HEK293 (cell line): ENCODE measurements around the gene KMT2A.

Experiments
- GLI4 ChIP-seq: fragments of 450-650 bp; formaldehyde crosslinking; IDR thresholded peaks from 2 replicates; pipeline ENCODE4 v1.5.1; 2016; ENCODE audit warnings: missing biosample characterization, missing genetic modification characterization
- HOXC10 ChIP-seq: sonication (generic); formaldehyde crosslinking; IDR thresholded peaks from 2 replicates; pipeline ENCODE4 v1.8.1; 2023; ENCODE audit warnings: mild to moderate bottlenecking, missing genetic modification reagents
- PBX3 ChIP-seq: sonication (generic); formaldehyde crosslinking; IDR thresholded peaks from 2 replicates; pipeline ENCODE4 v1.8.1; 2022; ENCODE audit warnings: mild to moderate bottlenecking, moderate library complexity, missing genetic modification reagents
- PRDM10 ChIP-seq: fragments of 450-650 bp; formaldehyde crosslinking; IDR thresholded peaks from 2 replicates; pipeline ENCODE4 v1.5.1; 2016; ENCODE audit warnings: missing biosample characterization, missing genetic modification characterization
- REST ChIP-seq: fragments of 450-650 bp; formaldehyde crosslinking; IDR thresholded peaks from 2 replicates; pipeline ENCODE4 v1.5.1; 2016; ENCODE audit warnings: missing biosample characterization, missing genetic modification characterization
- SP3 ChIP-seq: fragments of 450-650 bp; formaldehyde crosslinking; IDR thresholded peaks from 2 replicates; pipeline ENCODE4 v1.5.1; 2016; ENCODE audit warnings: missing biosample characterization, missing genetic modification characterization
- SP7 ChIP-seq: fragments of 450-650 bp; formaldehyde crosslinking; IDR thresholded peaks from 2 replicates; pipeline ENCODE4 v1.5.1; 2016; ENCODE audit warnings: missing biosample characterization, missing genetic modification characterization
- YY2 ChIP-seq: fragments of 450-650 bp; formaldehyde crosslinking; IDR thresholded peaks from 2 replicates; pipeline ENCODE4 v1.5.1; 2016; ENCODE audit warnings: missing biosample characterization, missing genetic modification characterization
- ZBTB17 ChIP-seq: fragments of 450-650 bp; formaldehyde crosslinking; IDR thresholded peaks from 2 replicates; pipeline ENCODE4 v1.5.1; 2016; ENCODE audit warnings: missing biosample characterization, missing genetic modification characterization
- ZBTB21 ChIP-seq: fragments of 450-650 bp; formaldehyde crosslinking; IDR thresholded peaks from 2 replicates; pipeline ENCODE4 v1.5.1; 2017; ENCODE audit warnings: missing biosample characterization, missing genetic modification characterization
- ZBTB7A ChIP-seq: fragments of 450-650 bp; formaldehyde crosslinking; IDR thresholded peaks from 2 replicates; pipeline ENCODE4 v1.5.1; 2016; ENCODE audit warnings: low read depth, missing biosample characterization, missing genetic modification characterization
- ZIC2 ChIP-seq: fragments of 450-650 bp; formaldehyde crosslinking; IDR thresholded peaks from 2 replicates; pipeline ENCODE4 v1.5.1; 2016; ENCODE audit warnings: missing biosample characterization, missing genetic modification characterization
- ZNF112 ChIP-seq: fragments of 450-650 bp; formaldehyde crosslinking; IDR thresholded peaks from 2 replicates; pipeline ENCODE4 v1.5.0; 2017; ENCODE audit warnings: missing biosample characterization, missing genetic modification characterization
- ZNF133 ChIP-seq: fragments of 450-650 bp; formaldehyde crosslinking; IDR thresholded peaks from 2 replicates; pipeline ENCODE4 v1.5.1; 2016; ENCODE audit warnings: missing biosample characterization, missing genetic modification characterization
- ZNF140 ChIP-seq: fragments of 450-650 bp; formaldehyde crosslinking; IDR thresholded peaks from 2 replicates; pipeline ENCODE4 v1.5.1; 2016; ENCODE audit warnings: missing biosample characterization, missing genetic modification characterization
- ZNF169 ChIP-seq: fragments of 450-650 bp; formaldehyde crosslinking; IDR thresholded peaks from 2 replicates; pipeline ENCODE4 v1.5.1; 2016; ENCODE audit warnings: missing biosample characterization, missing genetic modification characterization
- ZNF174 ChIP-seq: fragments of 450-650 bp; formaldehyde crosslinking; IDR thresholded peaks from 2 replicates; pipeline ENCODE4 v1.5.0; 2017; ENCODE audit warnings: missing biosample characterization, mild to moderate bottlenecking, missing genetic modification characterization
- ZNF2 ChIP-seq: fragments of 450-650 bp; formaldehyde crosslinking; IDR thresholded peaks from 2 replicates; pipeline ENCODE4 v1.5.1; 2016; ENCODE audit warnings: missing biosample characterization, missing genetic modification characterization
- ZNF335 ChIP-seq: fragments of 450-650 bp; formaldehyde crosslinking; conservative IDR thresholded peaks from 2 replicates; pipeline ENCODE4 v1.5.1; 2016; ENCODE audit warnings: missing biosample characterization, missing genetic modification characterization
- ZNF426 ChIP-seq: fragments of 450-650 bp; formaldehyde crosslinking; IDR thresholded peaks from 2 replicates; pipeline ENCODE4 v1.5.1; 2017; ENCODE audit warnings: missing biosample characterization, missing genetic modification characterization, mild to moderate bottlenecking, inconsistent platforms, moderate library complexity
- ZNF658 ChIP-seq: fragments of 450-650 bp; formaldehyde crosslinking; IDR thresholded peaks from 2 replicates; pipeline ENCODE4; 2016; ENCODE audit warnings: missing biosample characterization, missing genetic modification characterization
- ZNF660 ChIP-seq: fragments of 450-650 bp; IDR thresholded peaks from 2 replicates; pipeline ENCODE4 v1.5.1; 2018; ENCODE audit warnings: missing biosample characterization, mild to moderate bottlenecking, missing genetic modification characterization
- ZNF76 ChIP-seq: fragments of 450-650 bp; formaldehyde crosslinking; IDR thresholded peaks from 2 replicates; pipeline ENCODE4; 2016; ENCODE audit warnings: low read depth, missing biosample characterization, missing genetic modification characterization, borderline replicate concordance
- ZSCAN30 ChIP-seq: fragments of 450-650 bp; IDR thresholded peaks from 2 replicates; pipeline ENCODE4 v1.5.1; 2018; ENCODE audit warnings: missing biosample characterization, mild to moderate bottlenecking, missing genetic modification characterization, moderate library complexity
- TF ChIP-seq, protein P1 (sequence below): fragments of 450-650 bp; formaldehyde crosslinking; conservative IDR thresholded peaks from 2 replicates; pipeline ENCODE4 v1.5.1; 2016; ENCODE audit warnings: low read depth, missing biosample characterization, missing genetic modification characterization
- TF ChIP-seq, protein P2 (sequence below): fragments of 450-650 bp; formaldehyde crosslinking; IDR thresholded peaks from 2 replicates; pipeline ENCODE4 v1.5.1; 2016; ENCODE audit warnings: missing biosample characterization, missing genetic modification characterization

Gene KMT2A

DNA sequence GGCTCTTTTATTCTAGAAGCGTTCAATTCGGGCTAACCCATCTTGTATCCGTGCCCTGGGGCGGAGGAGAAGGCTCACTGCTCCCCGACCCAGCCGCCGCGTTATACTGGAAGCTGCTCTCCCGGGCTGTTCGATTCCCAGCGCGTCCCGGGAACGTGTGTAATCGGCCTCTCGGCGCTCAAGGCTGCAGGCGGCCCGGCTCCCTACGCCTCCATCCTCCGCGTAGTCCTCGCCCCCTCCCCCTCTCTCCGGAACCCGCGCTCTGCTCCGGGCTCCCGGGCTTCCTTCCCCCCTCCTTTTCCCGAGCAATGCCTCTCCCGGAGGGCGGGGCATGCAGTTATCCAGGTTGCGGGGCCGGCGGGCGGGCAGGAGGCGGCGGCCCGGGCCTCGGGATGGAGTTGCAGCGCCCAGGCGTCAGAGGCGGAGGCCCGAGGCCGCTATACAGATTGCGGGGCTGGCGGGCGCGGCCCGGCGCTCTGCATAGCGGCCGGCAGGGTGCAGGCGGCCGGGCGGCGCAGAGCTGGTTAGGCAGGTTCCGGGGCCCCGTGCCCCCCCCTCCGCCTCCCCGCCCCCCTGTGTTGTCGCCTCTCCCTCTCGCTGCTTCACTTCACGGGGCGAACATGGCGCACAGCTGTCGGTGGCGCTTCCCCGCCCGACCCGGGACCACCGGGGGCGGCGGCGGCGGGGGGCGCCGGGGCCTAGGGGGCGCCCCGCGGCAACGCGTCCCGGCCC is at the start of gene KMT2A (continued):
- TF ChIP-seq PRDM10 (tag by site-specific recombination) (peak; percentile 90), ZNF76 (tag by site-specific recombination) (peak; percentile 85), YY2 (tag by site-specific recombination) (peak; percentile 87), ZNF426 (tag by site-specific recombination) (peak; percentile 11; the same call in 1 of the 2 replicates), ZBTB7A (tag by site-specific recombination) (peak; percentile 77; the same call in 1 of the 2 replicates), ZNF112 (tag by site-specific recombination) (no peak), ZNF335 (tag by site-specific recombination) (no peak), ZNF169 (no peak), SP3 (tag by site-specific recombination) (peak; percentile 87), ZIC2 (tag by site-specific recombination) (peak; percentile 80), REST (peak; percentile 26; the same call in 1 of the 2 replicates), ZNF660 (tag by site-specific recombination) (peak; percentile 76; the same call in 1 of the 2 replicates), GLI4 (tag by site-specific recombination) (peak; percentile 98), ZNF658 (tag by site-specific recombination) (no peak), ZNF2 (tag by site-specific recombination) (no peak; the same call in 1 of the 2 replicates), ZBTB17 (tag by site-specific recombination) (peak; percentile 97), PBX3 (no peak), ZNF133 (tag by site-specific recombination) (no peak), ZBTB21 (tag by site-specific recombination) (no peak), HOXC10 (no peak), ZSCAN30 (tag by site-specific recombination) (peak; percentile 96), ZNF140 (tag by site-specific recombination) (no peak), ZNF174 (tag by site-specific recombination) (peak; percentile 90; the same call in 1 of the 2 replicates), SP7 (0 out of 2 replicates have a peak, but pooled peaks have one; percentile 28)
- TF ChIP-seq, protein P1, sequence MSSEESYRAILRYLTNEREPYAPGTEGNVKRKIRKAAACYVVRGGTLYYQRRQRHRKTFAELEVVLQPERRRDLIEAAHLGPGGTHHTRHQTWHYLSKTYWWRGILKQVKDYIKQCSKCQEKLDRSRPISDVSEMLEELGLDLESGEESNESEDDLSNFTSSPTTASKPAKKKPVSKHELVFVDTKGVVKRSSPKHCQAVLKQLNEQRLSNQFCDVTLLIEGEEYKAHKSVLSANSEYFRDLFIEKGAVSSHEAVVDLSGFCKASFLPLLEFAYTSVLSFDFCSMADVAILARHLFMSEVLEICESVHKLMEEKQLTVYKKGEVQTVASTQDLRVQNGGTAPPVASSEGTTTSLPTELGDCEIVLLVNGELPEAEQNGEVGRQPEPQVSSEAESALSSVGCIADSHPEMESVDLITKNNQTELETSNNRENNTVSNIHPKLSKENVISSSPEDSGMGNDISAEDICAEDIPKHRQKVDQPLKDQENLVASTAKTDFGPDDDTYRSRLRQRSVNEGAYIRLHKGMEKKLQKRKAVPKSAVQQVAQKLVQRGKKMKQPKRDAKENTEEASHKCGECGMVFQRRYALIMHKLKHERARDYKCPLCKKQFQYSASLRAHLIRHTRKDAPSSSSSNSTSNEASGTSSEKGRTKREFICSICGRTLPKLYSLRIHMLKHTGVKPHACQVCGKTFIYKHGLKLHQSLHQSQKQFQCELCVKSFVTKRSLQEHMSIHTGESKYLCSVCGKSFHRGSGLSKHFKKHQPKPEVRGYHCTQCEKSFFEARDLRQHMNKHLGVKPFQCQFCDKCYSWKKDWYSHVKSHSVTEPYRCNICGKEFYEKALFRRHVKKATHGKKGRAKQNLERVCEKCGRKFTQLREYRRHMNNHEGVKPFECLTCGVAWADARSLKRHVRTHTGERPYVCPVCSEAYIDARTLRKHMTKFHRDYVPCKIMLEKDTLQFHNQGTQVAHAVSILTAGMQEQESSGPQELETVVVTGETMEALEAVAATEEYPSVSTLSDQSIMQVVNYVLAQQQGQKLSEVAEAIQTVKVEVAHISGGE (tag by site-specific recombination) = peak; percentile 60
- TF ChIP-seq, protein P2, sequence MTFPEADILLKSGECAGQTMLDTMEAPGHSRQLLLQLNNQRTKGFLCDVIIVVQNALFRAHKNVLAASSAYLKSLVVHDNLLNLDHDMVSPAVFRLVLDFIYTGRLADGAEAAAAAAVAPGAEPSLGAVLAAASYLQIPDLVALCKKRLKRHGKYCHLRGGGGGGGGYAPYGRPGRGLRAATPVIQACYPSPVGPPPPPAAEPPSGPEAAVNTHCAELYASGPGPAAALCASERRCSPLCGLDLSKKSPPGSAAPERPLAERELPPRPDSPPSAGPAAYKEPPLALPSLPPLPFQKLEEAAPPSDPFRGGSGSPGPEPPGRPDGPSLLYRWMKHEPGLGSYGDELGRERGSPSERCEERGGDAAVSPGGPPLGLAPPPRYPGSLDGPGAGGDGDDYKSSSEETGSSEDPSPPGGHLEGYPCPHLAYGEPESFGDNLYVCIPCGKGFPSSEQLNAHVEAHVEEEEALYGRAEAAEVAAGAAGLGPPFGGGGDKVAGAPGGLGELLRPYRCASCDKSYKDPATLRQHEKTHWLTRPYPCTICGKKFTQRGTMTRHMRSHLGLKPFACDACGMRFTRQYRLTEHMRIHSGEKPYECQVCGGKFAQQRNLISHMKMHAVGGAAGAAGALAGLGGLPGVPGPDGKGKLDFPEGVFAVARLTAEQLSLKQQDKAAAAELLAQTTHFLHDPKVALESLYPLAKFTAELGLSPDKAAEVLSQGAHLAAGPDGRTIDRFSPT (tag by site-specific recombination) = peak; percentile 23; the same call in 1 of the 2 replicates
